MM.1S (cell line): ENCODE results near the gene RSRP1.

Experiments
- DNase-seq: peaks from one replicate; pipeline ENCODE4 v3.0.0-alpha.2; 2015
- H2AFZ ChIP-seq: fragments of 300-600 bp; sonication (generic); 2 replicates; pipeline ENCODE4 v1.6.0; 2016; ENCODE audit warnings: antibody characterized with exemption, low read length
- H3F3A ChIP-seq: fragments of 300-600 bp; sonication (generic); 2 replicates; pipeline ENCODE4 v1.6.1; 2016; ENCODE audit warnings: mild to moderate bottlenecking, antibody characterized with exemption, low read length, moderate library complexity, mixed read lengths; ENCODE audit not compliant: insufficient read depth
- H3K27ac ChIP-seq: fragments of 300-600 bp; sonication (generic); 2 replicates; pipeline ENCODE4 v1.5.1; 2016; ENCODE audit warnings: mild to moderate bottlenecking, low read length
- H3K27me3 ChIP-seq: fragments of 300-600 bp; sonication (generic); replicated peaks from 2 replicates; pipeline ENCODE4 v1.6.0; 2016; ENCODE audit warnings: low read length; ENCODE audit not compliant: insufficient read depth
- H3K36me3 ChIP-seq: fragments of 300-600 bp; sonication (generic); replicated peaks from 2 replicates; pipeline ENCODE4 v1.6.1; 2016; ENCODE audit warnings: mild to moderate bottlenecking, low read length, mixed read lengths; ENCODE audit not compliant: insufficient read depth
- H3K4me1 ChIP-seq: fragments of 300-600 bp; sonication (generic); 2 replicates; pipeline ENCODE4 v1.6.1; 2016; ENCODE audit warnings: low read length, mixed read lengths
- H3K4me2 ChIP-seq: fragments of 300-600 bp; sonication (generic); 2 replicates; pipeline ENCODE4 v1.6.0; 2016; ENCODE audit warnings: low read depth, low read length
- H3K4me3 ChIP-seq: fragments of 300-600 bp; sonication (generic); 2 replicates; pipeline ENCODE4 v1.5.1; 2016; ENCODE audit warnings: low read length, mixed read lengths
- H3K79me2 ChIP-seq: fragments of 300-600 bp; sonication (generic); 2 replicates; pipeline ENCODE4 v1.6.1; 2016; ENCODE audit warnings: mixed run types, low read length, mixed read lengths
- H3K9ac ChIP-seq: fragments of 300-600 bp; sonication (generic); 2 replicates; pipeline ENCODE4 v1.6.1; 2016; ENCODE audit warnings: low read length, mixed read lengths
- H3K9me2 ChIP-seq: fragments of 300-600 bp; sonication (generic); replicated peaks from 2 replicates; pipeline ENCODE4 v1.6.1; 2016; ENCODE audit warnings: mild to moderate bottlenecking, low read length, mixed read lengths; ENCODE audit not compliant: insufficient read depth
- H3K9me3 ChIP-seq: fragments of 300-600 bp; sonication (generic); replicated peaks from 2 replicates; pipeline ENCODE4 v1.6.1; 2016; ENCODE audit warnings: mild to moderate bottlenecking, low read length, mixed read lengths; ENCODE audit not compliant: insufficient read depth
- H4K20me1 ChIP-seq: fragments of 300-600 bp; sonication (generic); 2 replicates; pipeline ENCODE4 v1.6.1; 2016; ENCODE audit warnings: mild to moderate bottlenecking, low read length, moderate library complexity, mixed read lengths; ENCODE audit not compliant: insufficient read depth
- EZH2 ChIP-seq: fragments of 300-600 bp; sonication (generic); optimal IDR thresholded peaks from 2 replicates; pipeline ENCODE3; 2017; ENCODE audit warnings: low read depth, mild to moderate bottlenecking, antibody characterized with exemption, low read length, mixed read lengths
- EZH2phosphoT487 ChIP-seq: fragments of 300-600 bp; sonication (generic); IDR thresholded peaks from 2 replicates; pipeline ENCODE4 v1.6.1; 2018; ENCODE audit warnings: antibody characterized with exemption, low read length
- TF ChIP-seq, protein P1 (sequence below): fragments of 300-600 bp; sonication (generic); IDR thresholded peaks from 2 replicates; pipeline ENCODE4 v1.5.1; 2016; ENCODE audit warnings: antibody characterized with exemption, low read length, mixed read lengths

The RSRP1 gene

DNA sequence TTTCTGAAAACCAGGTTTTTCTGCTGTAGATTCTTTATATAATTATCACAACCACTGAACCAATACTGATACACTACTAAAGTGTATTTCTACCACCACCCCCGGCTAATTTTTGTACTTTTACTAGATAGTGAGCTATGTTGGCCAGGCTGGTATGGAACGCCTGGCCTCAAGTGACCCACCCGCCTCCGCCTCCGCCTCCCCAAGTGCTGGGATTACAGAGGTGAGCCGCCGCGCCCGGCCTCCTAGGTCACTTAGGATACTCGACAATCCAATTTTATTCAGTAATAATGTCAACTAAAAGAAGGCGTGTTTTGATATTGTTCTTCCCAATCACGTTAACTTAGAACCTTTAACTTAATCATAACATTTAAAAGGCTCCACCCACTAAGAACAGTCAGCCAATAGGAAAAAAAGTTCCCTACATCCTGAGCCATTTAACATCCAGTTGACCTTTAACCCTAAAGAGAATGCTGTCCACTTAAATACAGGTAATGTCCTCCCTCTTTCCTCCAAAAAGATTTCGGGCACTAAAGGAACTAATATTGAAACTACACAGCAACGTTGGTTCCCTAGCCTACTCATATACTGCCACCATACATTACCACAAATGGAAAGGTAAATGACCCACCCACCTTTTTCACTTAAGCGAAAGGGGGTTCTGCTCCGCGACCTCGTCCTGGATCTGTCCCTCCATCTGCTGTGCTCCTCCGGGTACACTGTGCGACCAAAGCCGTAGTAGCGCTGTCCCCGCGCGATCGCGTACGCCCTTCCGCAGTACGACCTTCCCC, 1.2 kb downstream of the RSRP1 start:
- peak overlapping the region; percentile 96 for H3K9ac ChIP-seq
- peak overlapping the region; percentile 94; the same call in 1 of the 2 replicates for H3K27ac ChIP-seq
- peak overlapping the region; percentile 90 for H3K4me3 ChIP-seq
- H3K4me1 ChIP-seq, result peaks cover 23% of the 10 kb centered on the region; the same call in 1 of the 2 replicates
- TF ChIP-seq EZH2phosphoT487, result no peak
- no peak for TF ChIP-seq EZH2
- TF ChIP-seq, protein P1, sequence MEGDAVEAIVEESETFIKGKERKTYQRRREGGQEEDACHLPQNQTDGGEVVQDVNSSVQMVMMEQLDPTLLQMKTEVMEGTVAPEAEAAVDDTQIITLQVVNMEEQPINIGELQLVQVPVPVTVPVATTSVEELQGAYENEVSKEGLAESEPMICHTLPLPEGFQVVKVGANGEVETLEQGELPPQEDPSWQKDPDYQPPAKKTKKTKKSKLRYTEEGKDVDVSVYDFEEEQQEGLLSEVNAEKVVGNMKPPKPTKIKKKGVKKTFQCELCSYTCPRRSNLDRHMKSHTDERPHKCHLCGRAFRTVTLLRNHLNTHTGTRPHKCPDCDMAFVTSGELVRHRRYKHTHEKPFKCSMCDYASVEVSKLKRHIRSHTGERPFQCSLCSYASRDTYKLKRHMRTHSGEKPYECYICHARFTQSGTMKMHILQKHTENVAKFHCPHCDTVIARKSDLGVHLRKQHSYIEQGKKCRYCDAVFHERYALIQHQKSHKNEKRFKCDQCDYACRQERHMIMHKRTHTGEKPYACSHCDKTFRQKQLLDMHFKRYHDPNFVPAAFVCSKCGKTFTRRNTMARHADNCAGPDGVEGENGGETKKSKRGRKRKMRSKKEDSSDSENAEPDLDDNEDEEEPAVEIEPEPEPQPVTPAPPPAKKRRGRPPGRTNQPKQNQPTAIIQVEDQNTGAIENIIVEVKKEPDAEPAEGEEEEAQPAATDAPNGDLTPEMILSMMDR, result no peak
- no peak overlapping the region for H2AFZ ChIP-seq
- H4K20me1 ChIP-seq, result peaks cover 15% of the 10 kb centered on the region
- no peaks in the 10 kb centered on the region for H3K9me3 ChIP-seq
- no peaks in the 10 kb centered on the region for H3K9me2 ChIP-seq
- peak overlapping the region; percentile 90 for H3K4me2 ChIP-seq
- peaks cover 24% of the 10 kb centered on the region for H3K36me3 ChIP-seq
- peaks cover 56% of the 10 kb centered on the region for H3K79me2 ChIP-seq
- H3F3A ChIP-seq, result peaks cover 36% of the 10 kb centered on the region
- H3K27me3 ChIP-seq, result no peaks in the 10 kb centered on the region
- DNase-seq, result no peak

DNA sequence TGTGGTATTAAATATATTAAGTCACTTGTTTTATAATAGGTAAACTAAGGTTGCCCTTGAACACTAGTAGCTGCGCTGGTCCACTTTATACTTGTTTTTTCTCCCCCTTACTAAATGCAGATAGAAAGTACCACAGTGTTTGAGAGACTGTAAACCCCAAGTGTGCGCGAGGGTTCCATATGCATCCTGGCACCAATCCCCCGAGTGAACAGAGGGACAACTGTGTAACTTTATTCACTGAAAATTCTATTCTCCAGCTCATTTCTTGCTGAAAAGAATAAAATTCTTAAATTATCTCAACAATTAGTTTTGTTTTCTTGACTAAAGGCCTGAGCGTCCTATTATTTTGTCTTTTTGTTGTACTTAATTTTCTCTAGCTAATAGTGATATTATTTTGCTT, 1.9 kb downstream of the RSRP1 start:
- Histone ChIP-seq H3K79me2 (peaks cover 56% of the 10 kb centered on the region), H4K20me1 (peaks cover 15% of the 10 kb centered on the region), H2AFZ (no peak overlapping the region), H3K9ac (no peak overlapping the region), H3K4me2 (peak overlapping the region; percentile 90), H3F3A (peaks cover 42% of the 10 kb centered on the region), H3K4me1 (peaks cover 27% of the 10 kb centered on the region; the same call in 1 of the 2 replicates), H3K27ac (no peak overlapping the region), H3K9me3 (no peaks in the 10 kb centered on the region), H3K36me3 (peaks cover 24% of the 10 kb centered on the region), H3K9me2 (no peaks in the 10 kb centered on the region), H3K27me3 (no peaks in the 10 kb centered on the region), H3K4me3 (peak overlapping the region; percentile 90)
- DNase-seq, result no peak
- TF ChIP-seq EZH2, result no peak
- TF ChIP-seq, protein P1, result no peak
- TF ChIP-seq EZH2phosphoT487, result no peak

DNA sequence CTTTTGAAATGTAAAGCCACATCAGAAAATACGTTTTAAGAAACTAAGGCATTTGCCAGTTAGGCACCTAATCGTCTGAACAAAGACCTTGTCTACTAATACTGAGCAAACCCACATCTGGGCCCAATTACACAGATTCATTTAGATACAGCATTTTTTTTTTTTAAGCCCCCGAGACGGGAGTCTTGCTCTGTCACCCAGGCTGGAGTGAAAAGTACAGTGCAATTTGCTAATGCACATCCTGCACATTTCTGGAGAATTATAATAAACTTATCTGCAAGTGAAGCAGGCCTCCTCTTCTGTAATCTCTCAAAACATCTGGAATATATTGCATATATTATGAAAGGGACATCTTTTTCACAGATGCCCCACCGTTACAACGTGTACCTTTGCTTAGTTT, 3.3 kb downstream of the RSRP1 start:
- TF ChIP-seq EZH2, result no peak
- TF ChIP-seq, protein P1, result no peak
- TF ChIP-seq EZH2phosphoT487, result no peak
- H3K27me3 ChIP-seq, result no peaks in the 10 kb centered on the region
- no peak overlapping the region for H3K4me3 ChIP-seq
- H3K4me2 ChIP-seq, result no peak overlapping the region
- peaks cover 15% of the 10 kb centered on the region for H4K20me1 ChIP-seq
- no peak overlapping the region for H3K27ac ChIP-seq
- H3K79me2 ChIP-seq, result peaks cover 56% of the 10 kb centered on the region
- peaks cover 33% of the 10 kb centered on the region for H3K4me1 ChIP-seq
- H3K9ac ChIP-seq, result no peak overlapping the region
- no peaks in the 10 kb centered on the region for H3K9me2 ChIP-seq
- no peaks in the 10 kb centered on the region for H3K9me3 ChIP-seq
- DNase-seq, result no peak
- no peak overlapping the region for H2AFZ ChIP-seq
- peaks cover 56% of the 10 kb centered on the region for H3F3A ChIP-seq
- peaks cover 24% of the 10 kb centered on the region for H3K36me3 ChIP-seq
